ENCODE data around the gene MAU2. TPM values are rescaled to one million over a fixed set of nuclear protein-coding genes. Genes with fewer than 3 reads are reported as not detected.

The MAU2 gene
- total and polyA plus RNA-seq, 2 experiments from 2014 or later = 18.9 to 62.2 TPM

DNA sequence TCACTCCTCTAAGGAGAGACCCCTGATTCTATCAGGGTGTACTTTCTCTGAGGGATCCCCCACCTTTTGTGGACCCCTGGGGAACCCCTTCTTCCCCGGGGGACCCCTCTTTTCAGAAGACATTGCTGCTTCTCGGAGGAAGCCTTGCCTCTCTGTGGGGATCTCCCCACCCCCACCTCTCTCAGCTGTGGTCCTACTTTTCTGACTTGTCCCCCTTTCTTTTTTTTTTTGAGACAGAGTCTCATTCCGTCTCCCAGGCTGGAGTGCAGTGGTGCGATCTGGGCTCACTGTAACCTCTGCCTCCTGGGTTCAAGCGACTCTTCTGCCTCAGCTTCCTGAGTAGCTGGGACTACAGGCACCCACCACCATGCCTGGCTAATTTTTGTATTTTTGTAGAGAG lies 66.5 kb downstream of the MAU2 start (continued):
- TF ChIP-seq, protein P1, sequence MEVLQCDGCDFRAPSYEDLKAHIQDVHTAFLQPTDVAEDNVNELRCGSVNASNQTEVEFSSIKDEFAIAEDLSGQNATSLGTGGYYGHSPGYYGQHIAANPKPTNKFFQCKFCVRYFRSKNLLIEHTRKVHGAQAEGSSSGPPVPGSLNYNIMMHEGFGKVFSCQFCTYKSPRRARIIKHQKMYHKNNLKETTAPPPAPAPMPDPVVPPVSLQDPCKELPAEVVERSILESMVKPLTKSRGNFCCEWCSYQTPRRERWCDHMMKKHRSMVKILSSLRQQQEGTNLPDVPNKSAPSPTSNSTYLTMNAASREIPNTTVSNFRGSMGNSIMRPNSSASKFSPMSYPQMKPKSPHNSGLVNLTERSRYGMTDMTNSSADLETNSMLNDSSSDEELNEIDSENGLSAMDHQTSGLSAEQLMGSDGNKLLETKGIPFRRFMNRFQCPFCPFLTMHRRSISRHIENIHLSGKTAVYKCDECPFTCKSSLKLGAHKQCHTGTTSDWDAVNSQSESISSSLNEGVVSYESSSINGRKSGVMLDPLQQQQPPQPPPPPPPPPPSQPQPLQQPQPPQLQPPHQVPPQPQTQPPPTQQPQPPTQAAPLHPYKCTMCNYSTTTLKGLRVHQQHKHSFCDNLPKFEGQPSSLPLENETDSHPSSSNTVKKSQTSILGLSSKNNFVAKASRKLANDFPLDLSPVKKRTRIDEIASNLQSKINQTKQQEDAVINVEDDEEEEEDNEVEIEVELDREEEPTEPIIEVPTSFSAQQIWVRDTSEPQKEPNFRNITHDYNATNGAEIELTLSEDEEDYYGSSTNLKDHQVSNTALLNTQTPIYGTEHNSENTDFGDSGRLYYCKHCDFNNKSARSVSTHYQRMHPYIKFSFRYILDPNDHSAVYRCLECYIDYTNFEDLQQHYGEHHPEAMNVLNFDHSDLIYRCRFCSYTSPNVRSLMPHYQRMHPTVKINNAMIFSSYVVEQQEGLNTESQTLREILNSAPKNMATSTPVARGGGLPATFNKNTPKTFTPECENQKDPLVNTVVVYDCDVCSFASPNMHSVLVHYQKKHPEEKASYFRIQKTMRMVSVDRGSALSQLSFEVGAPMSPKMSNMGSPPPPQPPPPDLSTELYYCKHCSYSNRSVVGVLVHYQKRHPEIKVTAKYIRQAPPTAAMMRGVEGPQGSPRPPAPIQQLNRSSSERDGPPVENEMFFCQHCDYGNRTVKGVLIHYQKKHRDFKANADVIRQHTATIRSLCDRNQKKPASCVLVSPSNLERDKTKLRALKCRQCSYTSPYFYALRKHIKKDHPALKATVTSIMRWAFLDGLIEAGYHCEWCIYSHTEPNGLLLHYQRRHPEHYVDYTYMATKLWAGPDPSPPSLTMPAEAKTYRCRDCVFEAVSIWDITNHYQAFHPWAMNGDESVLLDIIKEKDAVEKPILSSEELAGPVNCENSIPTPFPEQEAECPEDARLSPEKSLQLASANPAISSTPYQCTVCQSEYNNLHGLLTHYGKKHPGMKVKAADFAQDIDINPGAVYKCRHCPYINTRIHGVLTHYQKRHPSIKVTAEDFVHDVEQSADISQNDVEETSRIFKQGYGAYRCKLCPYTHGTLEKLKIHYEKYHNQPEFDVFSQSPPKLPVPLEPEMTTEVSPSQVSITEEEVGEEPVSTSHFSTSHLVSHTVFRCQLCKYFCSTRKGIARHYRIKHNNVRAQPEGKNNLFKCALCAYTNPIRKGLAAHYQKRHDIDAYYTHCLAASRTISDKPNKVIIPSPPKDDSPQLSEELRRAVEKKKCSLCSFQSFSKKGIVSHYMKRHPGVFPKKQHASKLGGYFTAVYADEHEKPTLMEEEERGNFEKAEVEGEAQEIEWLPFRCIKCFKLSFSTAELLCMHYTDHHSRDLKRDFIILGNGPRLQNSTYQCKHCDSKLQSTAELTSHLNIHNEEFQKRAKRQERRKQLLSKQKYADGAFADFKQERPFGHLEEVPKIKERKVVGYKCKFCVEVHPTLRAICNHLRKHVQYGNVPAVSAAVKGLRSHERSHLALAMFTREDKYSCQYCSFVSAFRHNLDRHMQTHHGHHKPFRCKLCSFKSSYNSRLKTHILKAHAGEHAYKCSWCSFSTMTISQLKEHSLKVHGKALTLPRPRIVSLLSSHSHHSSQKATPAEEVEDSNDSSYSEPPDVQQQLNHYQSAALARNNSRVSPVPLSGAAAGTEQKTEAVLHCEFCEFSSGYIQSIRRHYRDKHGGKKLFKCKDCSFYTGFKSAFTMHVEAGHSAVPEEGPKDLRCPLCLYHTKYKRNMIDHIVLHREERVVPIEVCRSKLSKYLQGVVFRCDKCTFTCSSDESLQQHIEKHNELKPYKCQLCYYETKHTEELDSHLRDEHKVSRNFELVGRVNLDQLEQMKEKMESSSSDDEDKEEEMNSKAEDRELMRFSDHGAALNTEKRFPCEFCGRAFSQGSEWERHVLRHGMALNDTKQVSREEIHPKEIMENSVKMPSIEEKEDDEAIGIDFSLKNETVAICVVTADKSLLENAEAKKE (CRISPR knock-in tag; IDR thresholded peaks at IDR 0.05) = no peak

DNA sequence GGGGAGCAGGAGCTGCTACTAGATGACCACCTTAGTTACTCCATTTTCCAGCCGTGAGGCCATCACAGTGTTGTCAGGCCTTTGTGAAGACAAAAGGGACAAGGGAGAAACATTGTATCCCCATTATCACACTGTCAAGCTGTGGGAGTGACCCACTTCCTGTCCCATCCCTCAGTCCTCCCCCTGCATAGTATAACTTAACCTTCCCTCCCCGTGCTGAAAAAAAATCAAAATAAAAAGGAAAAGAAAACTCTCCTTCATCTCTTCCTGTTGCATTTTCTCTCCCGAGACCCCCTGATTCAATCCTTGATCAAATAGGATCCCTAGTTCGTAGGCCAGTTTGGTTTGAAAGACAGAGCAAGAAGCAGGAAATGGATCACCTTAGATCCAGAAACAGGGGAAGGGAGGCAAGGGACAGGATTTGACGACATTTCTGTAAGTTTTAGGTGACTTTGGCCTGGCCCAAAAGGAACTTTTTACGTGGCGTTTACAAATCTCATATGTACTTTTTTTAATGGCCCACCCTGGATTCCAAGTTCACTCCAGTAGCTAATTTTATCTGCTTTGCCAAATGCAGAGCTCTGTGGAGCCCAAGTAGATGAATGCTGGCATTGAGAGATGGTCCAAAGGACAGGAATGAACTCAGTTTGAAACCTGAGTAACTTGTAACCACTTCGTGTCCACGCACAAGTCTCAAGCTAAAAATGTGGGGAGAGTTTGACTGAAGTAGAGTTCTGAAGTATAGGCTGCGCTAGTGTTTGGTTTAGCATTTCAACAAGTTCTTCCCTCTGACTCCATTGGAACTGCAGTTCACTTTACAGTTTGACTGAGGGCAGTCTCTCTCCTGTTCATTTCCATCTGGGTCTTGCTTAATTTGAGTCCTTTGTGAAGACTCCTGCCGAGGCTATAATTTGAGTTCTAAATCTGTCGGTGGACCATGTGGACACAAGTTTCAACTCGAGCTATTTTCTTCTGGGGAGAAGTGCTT lies 68.2 kb downstream of the MAU2 start:
- H3K9me3 Mint-ChIP-seq = peaks cover 10% of the 10 kb centered on the region; the same call in 2 of the 3 replicates
- no peak overlapping the region for H3K4me3 ChIP-seq
- TF ChIP-seq, protein P2, sequence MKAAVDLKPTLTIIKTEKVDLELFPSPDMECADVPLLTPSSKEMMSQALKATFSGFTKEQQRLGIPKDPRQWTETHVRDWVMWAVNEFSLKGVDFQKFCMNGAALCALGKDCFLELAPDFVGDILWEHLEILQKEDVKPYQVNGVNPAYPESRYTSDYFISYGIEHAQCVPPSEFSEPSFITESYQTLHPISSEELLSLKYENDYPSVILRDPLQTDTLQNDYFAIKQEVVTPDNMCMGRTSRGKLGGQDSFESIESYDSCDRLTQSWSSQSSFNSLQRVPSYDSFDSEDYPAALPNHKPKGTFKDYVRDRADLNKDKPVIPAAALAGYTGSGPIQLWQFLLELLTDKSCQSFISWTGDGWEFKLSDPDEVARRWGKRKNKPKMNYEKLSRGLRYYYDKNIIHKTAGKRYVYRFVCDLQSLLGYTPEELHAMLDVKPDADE (IDR thresholded peaks at IDR 0.05) = no peak
- TF ChIP-seq NANOG (IDR thresholded peaks at IDR 0.05; ENCODE audit: borderline replicate concordance) (no peak), REST (IDR thresholded peaks at IDR 0.05; ENCODE audit: unreplicated experiment) (no peak), CREB1 (CRISPR knock-in tag; IDR thresholded peaks at IDR 0.05; ENCODE audit: low read depth) (no peak)

More for the DNA sequence above, 68.2 kb downstream of the MAU2 start:
- no peaks in the 10 kb centered on the region for H3K36me3 Mint-ChIP-seq (ENCODE audit: low read depth)
- Histone ChIP-seq H4K20me1 (replicated peaks; ENCODE audit: insufficient read depth) (no peaks in the 10 kb centered on the region; the same call in 1 of the 2 replicates), H3K4me2 (peak overlapping the region; percentile 73), H3K9me2 (ENCODE audit: insufficient read depth) (0 out of 2 replicates have a peak, but pooled peaks cover 5% of the 10 kb centered on the region), H3K4me1 (ENCODE audit: insufficient read depth) (peaks cover 35% of the 10 kb centered on the region), H3K27ac (ENCODE audit: low read depth) (peak overlapping the region; percentile 48; the same call in 1 of the 2 replicates), H3K36me3 (ENCODE audit: insufficient read depth) (no peaks in the 10 kb centered on the region), H3K79me2 (replicated peaks; ENCODE audit: insufficient read depth) (peaks cover 79% of the 10 kb centered on the region), H2AFZ (no peak overlapping the region), H3K27me3 (ENCODE audit: insufficient read depth) (peaks cover 8% of the 10 kb centered on the region; the same call in 1 of the 2 replicates), H3F3A (replicated peaks; ENCODE audit: low read depth) (peaks cover 7% of the 10 kb centered on the region)
- H3K27ac Mint-ChIP-seq = peak overlapping the region; percentile 63
- peak overlapping the region; percentile 4; the same call in 1 of the 3 replicates for H3K4me3 Mint-ChIP-seq
- ATAC-seq (no peak), DNase-seq (ENCODE audit: low spot score) (no peak)
- peaks cover 36% of the 10 kb centered on the region for H3K4me1 Mint-ChIP-seq
- H3K27me3 Mint-ChIP-seq (ENCODE audit: insufficient read depth, low read depth, poor library complexity) = peaks cover 17% of the 10 kb centered on the region
